Measurements from ENCODE around the gene FYTTD1.
A peak's percentile ranks its signal among the peaks of the same experiment; 100 is the strongest.

Gene FYTTD1

GRCh38 chr3:197749315-197749600 lies 425 bp upstream of the FYTTD1 start:
- peak overlapping the region; percentile 75 for H3K4me3 ChIP-seq (ENCODE audit: control insufficient read depth, low read depth, low read length)
- no peak for DNase-seq (ENCODE audit: low read depth)
- TF ChIP-seq, protein P1, sequence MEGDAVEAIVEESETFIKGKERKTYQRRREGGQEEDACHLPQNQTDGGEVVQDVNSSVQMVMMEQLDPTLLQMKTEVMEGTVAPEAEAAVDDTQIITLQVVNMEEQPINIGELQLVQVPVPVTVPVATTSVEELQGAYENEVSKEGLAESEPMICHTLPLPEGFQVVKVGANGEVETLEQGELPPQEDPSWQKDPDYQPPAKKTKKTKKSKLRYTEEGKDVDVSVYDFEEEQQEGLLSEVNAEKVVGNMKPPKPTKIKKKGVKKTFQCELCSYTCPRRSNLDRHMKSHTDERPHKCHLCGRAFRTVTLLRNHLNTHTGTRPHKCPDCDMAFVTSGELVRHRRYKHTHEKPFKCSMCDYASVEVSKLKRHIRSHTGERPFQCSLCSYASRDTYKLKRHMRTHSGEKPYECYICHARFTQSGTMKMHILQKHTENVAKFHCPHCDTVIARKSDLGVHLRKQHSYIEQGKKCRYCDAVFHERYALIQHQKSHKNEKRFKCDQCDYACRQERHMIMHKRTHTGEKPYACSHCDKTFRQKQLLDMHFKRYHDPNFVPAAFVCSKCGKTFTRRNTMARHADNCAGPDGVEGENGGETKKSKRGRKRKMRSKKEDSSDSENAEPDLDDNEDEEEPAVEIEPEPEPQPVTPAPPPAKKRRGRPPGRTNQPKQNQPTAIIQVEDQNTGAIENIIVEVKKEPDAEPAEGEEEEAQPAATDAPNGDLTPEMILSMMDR (IDR thresholded peaks at IDR 0.05; ENCODE audit: control insufficient read depth, insufficient read depth, low read depth, low read length, missing control alignments), result no peak

- no peak for DNase-seq (ENCODE audit: low read depth)
These were observed 731 bp downstream of the FYTTD1 start for GRCh38 chr3:197750396-197750831.

GRCh38 chr3:197750858-197751737 lies 1.4 kb downstream of the FYTTD1 start:
- peak overlapping the region; percentile 75 for H3K4me3 ChIP-seq (ENCODE audit: control insufficient read depth, low read depth, low read length)
- TF ChIP-seq, protein P1 (IDR thresholded peaks at IDR 0.05; ENCODE audit: control insufficient read depth, insufficient read depth, low read depth, low read length, missing control alignments), result no peak
- DNase-seq (ENCODE audit: low read depth), result no peak

More at GRCh38 chr3:197750396-197750831, 731 bp downstream of the FYTTD1 start:
- TF ChIP-seq, protein P1 (IDR thresholded peaks at IDR 0.05; ENCODE audit: control insufficient read depth, insufficient read depth, low read depth, low read length, missing control alignments), result peak; percentile 11
- H3K4me3 ChIP-seq (ENCODE audit: control insufficient read depth, low read depth, low read length), result peak overlapping the region; percentile 75

DNA sequence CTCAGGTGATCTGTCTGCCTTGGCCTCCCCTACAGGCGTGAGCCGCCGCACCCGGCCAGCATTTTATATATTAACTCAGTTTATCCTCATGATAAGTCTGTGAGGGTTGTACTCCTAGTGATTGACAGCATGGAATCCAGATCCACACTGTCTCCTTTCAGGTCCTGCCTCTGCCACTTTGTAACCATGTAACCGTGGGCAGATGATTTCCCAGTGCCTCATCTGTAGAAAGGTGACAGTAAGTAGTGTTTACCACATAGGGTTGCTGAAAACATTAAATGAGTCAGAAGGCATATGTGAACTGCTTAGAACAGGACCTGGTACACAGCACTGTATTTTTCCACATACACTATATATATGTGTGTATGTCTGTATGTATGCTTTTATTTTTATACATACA lies 2.4 kb downstream of the FYTTD1 start:
- TF ChIP-seq, protein P1 (IDR thresholded peaks at IDR 0.05; ENCODE audit: control insufficient read depth, insufficient read depth, low read depth, low read length, missing control alignments), result no peak
- no peak for DNase-seq (ENCODE audit: low read depth)
- no peak overlapping the region for H3K4me3 ChIP-seq (ENCODE audit: control insufficient read depth, low read depth, low read length)

DNA sequence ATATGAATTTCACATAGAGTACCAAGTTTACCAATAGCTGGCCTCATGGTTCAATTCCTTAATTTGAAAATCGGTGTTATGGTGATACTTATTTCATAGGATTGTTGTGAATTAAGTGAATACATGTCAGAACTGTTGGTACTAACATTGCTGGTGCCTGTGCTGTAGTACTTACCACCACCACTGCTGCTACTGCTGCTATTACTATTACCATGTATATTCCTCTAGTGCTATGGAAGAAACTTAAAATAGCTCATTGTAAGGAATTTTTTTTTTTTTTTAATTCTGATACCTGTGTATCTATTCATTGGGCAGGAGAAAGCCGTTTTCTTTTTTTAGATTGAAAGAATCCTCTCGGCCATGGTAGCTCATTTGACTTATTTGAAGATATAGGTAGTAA lies 3.6 kb downstream of the FYTTD1 start:
- DNase-seq (ENCODE audit: low read depth), result no peak
- H3K4me3 ChIP-seq (ENCODE audit: control insufficient read depth, low read depth, low read length), result no peak overlapping the region
- TF ChIP-seq, protein P1 (IDR thresholded peaks at IDR 0.05; ENCODE audit: control insufficient read depth, insufficient read depth, low read depth, low read length, missing control alignments), result no peak

- DNase-seq (ENCODE audit: low read depth), result no peak
- TF ChIP-seq, protein P1 (IDR thresholded peaks at IDR 0.05; ENCODE audit: control insufficient read depth, insufficient read depth, low read depth, low read length, missing control alignments), result no peak
- H3K4me3 ChIP-seq (ENCODE audit: control insufficient read depth, low read depth, low read length), result no peak overlapping the region
These were observed 7.0 kb downstream of the FYTTD1 start for GRCh38 chr3:197756704-197757103.

All from AG09309 (cell line).